GM12892 (cell line): ENCODE results near the gene PLPPR3.

Experiments
- DNase-seq: peaks from one replicate; pipeline ENCODE4 v3.0.0; 2011; ENCODE audit not compliant: insufficient read length
- FAIRE-seq: peaks from 2 replicates; lab custom pipeline; 2011; peaks lifted over from hg19 to GRCh38; lab: Jason Lieb, UNC
- POLR2A ChIP-seq: IDR thresholded peaks from 2 replicates; pipeline ENCODE4 v1.6.1; 2011; ENCODE audit warnings: low read depth, low read length, control low read depth
- POLR2AphosphoS5 ChIP-seq: IDR thresholded peaks from 2 replicates; pipeline ENCODE4 v1.6.1; 2011; ENCODE audit warnings: low read depth, low read length, control low read depth
- TAF1 ChIP-seq: IDR thresholded peaks from 2 replicates; pipeline ENCODE4 v1.6.1; 2011; ENCODE audit warnings: low read depth, mild to moderate bottlenecking, control low read depth, low read length, borderline replicate concordance

PLPPR3 gene

GRCh38 chr19:811506-812048 lies 10.2 kb downstream of the PLPPR3 start:
- TF ChIP-seq POLR2A: peak; percentile 12; the same call in 1 of the 2 replicates
- no peak for TF ChIP-seq TAF1
- DNase-seq (no peak), FAIRE-seq (no peak)

GRCh38 chr19:810883-811489 lies 10.8 kb downstream of the PLPPR3 start:
- DNase-seq: no peak
- FAIRE-seq: no peak
- TF ChIP-seq POLR2AphosphoS5: no peak; the same call in 1 of the 2 replicates
- no peak for TF ChIP-seq TAF1
- 0 out of 2 replicates have a peak, but pooled peaks have one; percentile 26 for TF ChIP-seq POLR2A

- TF ChIP-seq TAF1: no peak
- no peak; the same call in 1 of the 2 replicates for TF ChIP-seq POLR2AphosphoS5
- TF ChIP-seq POLR2A: no peak; the same call in 1 of the 2 replicates
- no peak for DNase-seq
- FAIRE-seq: no peak
Measured at GRCh38 chr19:810077-810855, 11.5 kb downstream of the PLPPR3 start.

GRCh38 chr19:808423-808775 lies 13.4 kb downstream of the PLPPR3 start:
- TF ChIP-seq POLR2AphosphoS5 (peak; percentile 49; the same call in 1 of the 2 replicates), POLR2A (peak; percentile 60; the same call in 1 of the 2 replicates), TAF1 (no peak)
- DNase-seq: peak; percentile 29
- FAIRE-seq: no peak

- FAIRE-seq: no peak
- TF ChIP-seq TAF1: no peak
- TF ChIP-seq POLR2A: 0 out of 2 replicates have a peak, but pooled peaks have one; percentile 48
- peak; percentile 54 for TF ChIP-seq POLR2AphosphoS5
- peak; percentile 25 for DNase-seq
Measured at GRCh38 chr19:807627-808422, 13.9 kb downstream of the PLPPR3 start.

- TF ChIP-seq TAF1: no peak
- peak; percentile 78 for TF ChIP-seq POLR2AphosphoS5
- 0 out of 2 replicates have a peak, but pooled peaks have one; percentile 52 for TF ChIP-seq POLR2A
- peak; percentile 26 for DNase-seq
- FAIRE-seq: no peak
Measured at GRCh38 chr19:806815-807421, 14.8 kb downstream of the PLPPR3 start.

GRCh38 chr19:805600-806550 lies 15.9 kb downstream of the PLPPR3 start:
- no peak for DNase-seq

GRCh38 chr19:805166-805551 lies 16.6 kb downstream of the PLPPR3 start:
- no peak for TF ChIP-seq POLR2AphosphoS5
- no peak for TF ChIP-seq POLR2A
- TF ChIP-seq TAF1: no peak
- no peak for DNase-seq
- FAIRE-seq: no peak

More at GRCh38 chr19:805600-806550, 15.9 kb downstream of the PLPPR3 start:
- TF ChIP-seq TAF1 (no peak), POLR2AphosphoS5 (peak; percentile 47; the same call in 1 of the 2 replicates), POLR2A (0 out of 2 replicates have a peak, but pooled peaks have one; percentile 19)
- no peak for FAIRE-seq

- TF ChIP-seq POLR2A (peak; percentile 19; the same call in 1 of the 2 replicates), POLR2AphosphoS5 (no peak), TAF1 (no peak)
- DNase-seq: no peak
- FAIRE-seq: no peak
Measured at GRCh38 chr19:804419-805165, 17.2 kb downstream of the PLPPR3 start.
